BE2C (cell line): ENCODE results near the gene N4BP2. TPM values are rescaled to one million over a fixed set of nuclear protein-coding genes. Genes with fewer than 3 reads are reported as not detected.
"Not testable (repeated sequence)": the region's sequence is repeated elsewhere in the genome, so short reads cannot be mapped to it uniquely, and the experiment has no call there.

Experiments
- DNase-seq: peaks from one replicate; pipeline ENCODE4 v3.0.0-alpha.2; 2020
- H3K27me3 ChIP-seq: fragments of 250-450 bp; sonication (Bioruptor Pico); 2 replicates; pipeline ENCODE4 v1.5.1; 2020; ENCODE audit warnings: mild to moderate bottlenecking
- H3K36me3 ChIP-seq: fragments of 250-450 bp; sonication (Bioruptor Pico); 2 replicates; pipeline ENCODE4 v1.5.1; 2020; ENCODE audit warnings: mild to moderate bottlenecking
- H3K4me1 ChIP-seq: fragments of 250-450 bp; sonication (Bioruptor Pico); 2 replicates; pipeline ENCODE4 v1.5.1; 2020
- H3K4me3 ChIP-seq: 2 replicates; pipeline ENCODE4 v1.5.1; 2011; ENCODE audit warnings: low read depth, low read length
- H3K9me3 ChIP-seq: fragments of 250-450 bp; sonication (Bioruptor Pico); 2 replicates; pipeline ENCODE4 v1.5.1; 2020
- CTCF ChIP-seq: IDR thresholded peaks from 2 replicates; pipeline ENCODE4 v1.5.1; 2012; ENCODE audit warnings: mild to moderate bottlenecking, low read depth, low read length
- polyA plus RNA-seq: library from polyadenylated mRNA; unstranded; fragments of >200 nt; gene quantifications from one replicate; pipeline ENCODE4 v1.2.1, GENCODE V29; 2012; ENCODE audit warnings: low read depth, missing spikeins; ENCODE audit not compliant: insufficient read length, insufficient read depth

The N4BP2 gene
- 1.1 TPM for polyA plus RNA-seq

GRCh38 chr4:40056716-40057585, at the start of gene N4BP2:
TSS of gene N4BP2 (plus strand) at chr4:40056850. CDS start at chr4:40097341, 40,491 bp downstream.
- peak; percentile 53 for TF ChIP-seq CTCF
- no peaks in the 10 kb centered on the region for H3K9me3 ChIP-seq
- H3K36me3 ChIP-seq, result no peaks in the 10 kb centered on the region
- DNase-seq, result peak; percentile 91
- no peaks in the 10 kb centered on the region for H3K4me1 ChIP-seq
- no peaks in the 10 kb centered on the region for H3K27me3 ChIP-seq
- H3K4me3 ChIP-seq, result peak within 1 kb of the TSS; percentile 84

GRCh38 chr4:40016007-40016406, 40.6 kb upstream of the N4BP2 start:
- H3K9me3 ChIP-seq, result no peaks in the 10 kb centered on the region
- no peaks in the 10 kb centered on the region for H3K27me3 ChIP-seq
- no peak for TF ChIP-seq CTCF
- H3K4me1 ChIP-seq, result no peaks in the 10 kb centered on the region
- DNase-seq, result no peak
- H3K4me3 ChIP-seq, result no peak overlapping the region
- no peaks in the 10 kb centered on the region for H3K36me3 ChIP-seq

GRCh38 chr4:40020221-40020620, 36.4 kb upstream of the N4BP2 start:
- no peak overlapping the region for H3K4me3 ChIP-seq
- H3K27me3 ChIP-seq, result no peaks in the 10 kb centered on the region
- DNase-seq, result no peak
- H3K9me3 ChIP-seq, result no peaks in the 10 kb centered on the region
- no peaks in the 10 kb centered on the region for H3K4me1 ChIP-seq
- TF ChIP-seq CTCF, result no peak
- H3K36me3 ChIP-seq, result no peaks in the 10 kb centered on the region

- H3K4me3 ChIP-seq, DNase-seq, H3K36me3 ChIP-seq, H3K9me3 ChIP-seq, H3K27me3 ChIP-seq, H3K4me1 ChIP-seq: not testable (repeated sequence)
These were observed 35.5 kb upstream of the N4BP2 start for GRCh38 chr4:40021116-40021515.

- H3K27me3 ChIP-seq, H3K4me3 ChIP-seq, H3K9me3 ChIP-seq, DNase-seq, H3K36me3 ChIP-seq, H3K4me1 ChIP-seq: not testable (repeated sequence)
These were observed 32.6 kb upstream of the N4BP2 start for GRCh38 chr4:40024049-40024448.

- no peak overlapping the region for H3K4me3 ChIP-seq
- no peak for TF ChIP-seq CTCF
- no peaks in the 10 kb centered on the region for H3K9me3 ChIP-seq
- no peaks in the 10 kb centered on the region for H3K4me1 ChIP-seq
- no peaks in the 10 kb centered on the region for H3K27me3 ChIP-seq
- H3K36me3 ChIP-seq, result no peaks in the 10 kb centered on the region
- no peak for DNase-seq
These were observed 23.9 kb upstream of the N4BP2 start for GRCh38 chr4:40032785-40033184.

GRCh38 chr4:40033613-40034012, 23.0 kb upstream of the N4BP2 start:
- no peak for DNase-seq
- Histone ChIP-seq H3K27me3 (no peaks in the 10 kb centered on the region), H3K9me3 (no peaks in the 10 kb centered on the region), H3K4me3 (no peak overlapping the region), H3K4me1 (no peaks in the 10 kb centered on the region), H3K36me3 (no peaks in the 10 kb centered on the region)
- no peak for TF ChIP-seq CTCF
